MCF 10A (cell line): ENCODE data around the gene CAMTA1. TPM values are rescaled to one million over a fixed set of nuclear protein-coding genes. Genes with fewer than 3 reads are reported as not detected.

ENCODE experiments used
- BruUV-seq: library from RNA; stranded (reverse); fragments of 400-500 nt; replicated peaks from 2 replicates; lab custom pipeline; 2021; lab: Mats Ljungman, UMichigan
- CTCF ChIA-PET: fragments of 300-600 bp; sonication (Branson Sonifier 250); formaldehyde crosslinking; extraction: SDS; loops from one replicate; lab custom pipeline; 2021; ENCODE audit warnings: antibody characterized with exemption, inconsistent platforms; lab: Yijun Ruan, JAX
- POLR2A ChIA-PET: fragments of 300-600, 350-650 bp; sonication (Branson Sonifier 250); formaldehyde crosslinking; extraction: SDS; loops from one replicate; lab custom pipeline; 2020; ENCODE audit warnings: antibody characterized with exemption, inconsistent platforms; lab: Yijun Ruan, JAX
- DNase-seq: peaks from one replicate; pipeline ENCODE4 v3.0.0-alpha.2; 2018; ENCODE audit not compliant: unreplicated experiment
- H3K27ac Mint-ChIP-seq: one replicate; pipeline ENCODE4 v1.8.0; 2022; ENCODE audit warnings: mild to moderate bottlenecking, low read depth, mixed read lengths; ENCODE audit not compliant: unreplicated experiment
- H3K27me3 Mint-ChIP-seq: one replicate; pipeline ENCODE4 v1.8.0; 2022; ENCODE audit warnings: mixed read lengths; ENCODE audit not compliant: insufficient read depth, unreplicated experiment
- H3K36me3 Mint-ChIP-seq: one replicate; pipeline ENCODE4 v1.8.0; 2022; ENCODE audit warnings: mild to moderate bottlenecking, moderate library complexity, mixed read lengths; ENCODE audit not compliant: insufficient read depth, unreplicated experiment
- H3K4me1 Mint-ChIP-seq: one replicate; pipeline ENCODE4 v1.8.0; 2022; ENCODE audit warnings: mixed read lengths; ENCODE audit not compliant: insufficient read depth, unreplicated experiment
- H3K4me3 Mint-ChIP-seq: one replicate; pipeline ENCODE4 v1.8.0; 2022; ENCODE audit warnings: mild to moderate bottlenecking, moderate library complexity, mixed read lengths; ENCODE audit not compliant: unreplicated experiment
- H3K9me3 Mint-ChIP-seq: one replicate; pipeline ENCODE4 v1.8.0; 2022; ENCODE audit warnings: mixed read lengths; ENCODE audit not compliant: unreplicated experiment
- CTCF ChIP-seq: fragments of 200-600 bp; IDR thresholded peaks from one replicate; pipeline ENCODE4 v1.8.0; 2022; ENCODE audit warnings: antibody characterized with exemption, mild to moderate bottlenecking; ENCODE audit not compliant: unreplicated experiment
- intact Hi-C: fragments of 100-400 bp; cut with micrococcal nuclease; formaldehyde crosslinking; loops from 2 replicates; pipeline ENCODE4 v1.14.1; 2022
- total RNA-seq: library from RNA; stranded (reverse); gene quantifications from 2 replicates; pipeline ENCODE4 v1.2.3, GENCODE V29; 2022

CAMTA1 gene
- total RNA-seq, 1 experiment from 2014 or later = 74.1 TPM

- Mint-ChIP-seq H3K27ac (no peak overlapping the region), H3K36me3 (no peaks in the 10 kb centered on the region), H3K4me1 (peaks cover 4% of the 10 kb centered on the region), H3K27me3 (peaks cover 18% of the 10 kb centered on the region), H3K9me3 (peaks cover 9% of the 10 kb centered on the region), H3K4me3 (no peak overlapping the region)
- ChIA-PET CTCF (no interaction called here), POLR2A (no interaction called here)
- TF ChIP-seq CTCF = no peak
- intact Hi-C loops = no loop called here
- BruUV-seq = no TSS peak
- no peak for DNase-seq
These were observed 137.8 kb downstream of the CAMTA1 start for GRCh38 chr1:6923012-6923411.

- Mint-ChIP-seq H3K27me3 (peaks cover 22% of the 10 kb centered on the region), H3K4me1 (peaks cover 4% of the 10 kb centered on the region), H3K9me3 (peaks cover 9% of the 10 kb centered on the region), H3K27ac (no peak overlapping the region), H3K36me3 (no peaks in the 10 kb centered on the region), H3K4me3 (no peak overlapping the region)
- no TSS peak for BruUV-seq
- intact Hi-C loops = no loop called here
- ChIA-PET CTCF (no interaction called here), POLR2A (interaction anchor here (0.6 kb wide), 1 partner anchor 10 kb away, joined by 3 read pairs; no protein-coding TSS in a partner anchor)
- DNase-seq = no peak
- no peak for TF ChIP-seq CTCF
These were observed 138.2 kb downstream of the CAMTA1 start for GRCh38 chr1:6923416-6923815.

GRCh38 chr1:6923955-6924881 lies 139.0 kb downstream of the CAMTA1 start:
- Mint-ChIP-seq H3K9me3 (peaks cover 9% of the 10 kb centered on the region), H3K36me3 (no peaks in the 10 kb centered on the region), H3K4me1 (peaks cover 2% of the 10 kb centered on the region), H3K4me3 (no peak overlapping the region), H3K27me3 (peaks cover 28% of the 10 kb centered on the region), H3K27ac (no peak overlapping the region)
- ChIA-PET CTCF (interaction anchor here (0.7 kb wide), 1 partner anchor 35 kb away, joined by 3 read pairs; no protein-coding TSS in a partner anchor), POLR2A (interaction anchor here (0.6 kb wide), 1 partner anchor 11 kb away, joined by 3 read pairs; no protein-coding TSS in a partner anchor)
- no TSS peak for BruUV-seq
- intact Hi-C loops = no loop called here
- no peak for TF ChIP-seq CTCF
- DNase-seq = no peak

- TF ChIP-seq CTCF = no peak
- Mint-ChIP-seq H3K9me3 (peaks cover 9% of the 10 kb centered on the region), H3K36me3 (no peaks in the 10 kb centered on the region), H3K27me3 (peaks cover 28% of the 10 kb centered on the region), H3K27ac (no peak overlapping the region), H3K4me1 (no peaks in the 10 kb centered on the region), H3K4me3 (no peak overlapping the region)
- no peak for DNase-seq
- ChIA-PET POLR2A (no interaction called here), CTCF (interaction anchor here (0.7 kb wide), 1 partner anchor 35 kb away, joined by 3 read pairs; no protein-coding TSS in a partner anchor)
- intact Hi-C loops = no loop called here
- BruUV-seq = no TSS peak
These were observed 139.6 kb downstream of the CAMTA1 start for GRCh38 chr1:6924891-6925290.
